Stimulated activated memory B cell treated with anti-CD40 and anti-IgM and Interleukin-4, amounts not matched to agents 10 μg/mL and 1 μg/mL and 100 μg/mL, for 72 hours (primary cell): ENCODE data around the gene TRMO.
A peak's percentile ranks its signal among the peaks of the same experiment; 100 is the strongest.

Source experiments
- ATAC-seq: fragments of 150-1000 bp; cut with Tn5 transposase; 2 replicates; pipeline ENCODE4 v1.10.0; 2021
- H3K27ac Mint-ChIP-seq: one replicate; pipeline ENCODE4 v1.8.0; 2022; ENCODE audit warnings: mild to moderate bottlenecking, mixed read lengths
- H3K27me3 Mint-ChIP-seq: one replicate; pipeline ENCODE4 v1.8.0; 2022; ENCODE audit warnings: mixed read lengths
- H3K36me3 Mint-ChIP-seq: one replicate; pipeline ENCODE4 v1.8.0; 2022; ENCODE audit warnings: mixed read lengths
- H3K4me1 Mint-ChIP-seq: one replicate; pipeline ENCODE4 v1.8.0; 2022; ENCODE audit warnings: mixed read lengths
- H3K4me3 Mint-ChIP-seq: one replicate; pipeline ENCODE4 v1.8.0; 2022; ENCODE audit warnings: mild to moderate bottlenecking, moderate library complexity, mixed read lengths
- H3K9me3 Mint-ChIP-seq: one replicate; pipeline ENCODE4 v1.8.0; 2022; ENCODE audit warnings: mixed read lengths

The TRMO gene

DNA sequence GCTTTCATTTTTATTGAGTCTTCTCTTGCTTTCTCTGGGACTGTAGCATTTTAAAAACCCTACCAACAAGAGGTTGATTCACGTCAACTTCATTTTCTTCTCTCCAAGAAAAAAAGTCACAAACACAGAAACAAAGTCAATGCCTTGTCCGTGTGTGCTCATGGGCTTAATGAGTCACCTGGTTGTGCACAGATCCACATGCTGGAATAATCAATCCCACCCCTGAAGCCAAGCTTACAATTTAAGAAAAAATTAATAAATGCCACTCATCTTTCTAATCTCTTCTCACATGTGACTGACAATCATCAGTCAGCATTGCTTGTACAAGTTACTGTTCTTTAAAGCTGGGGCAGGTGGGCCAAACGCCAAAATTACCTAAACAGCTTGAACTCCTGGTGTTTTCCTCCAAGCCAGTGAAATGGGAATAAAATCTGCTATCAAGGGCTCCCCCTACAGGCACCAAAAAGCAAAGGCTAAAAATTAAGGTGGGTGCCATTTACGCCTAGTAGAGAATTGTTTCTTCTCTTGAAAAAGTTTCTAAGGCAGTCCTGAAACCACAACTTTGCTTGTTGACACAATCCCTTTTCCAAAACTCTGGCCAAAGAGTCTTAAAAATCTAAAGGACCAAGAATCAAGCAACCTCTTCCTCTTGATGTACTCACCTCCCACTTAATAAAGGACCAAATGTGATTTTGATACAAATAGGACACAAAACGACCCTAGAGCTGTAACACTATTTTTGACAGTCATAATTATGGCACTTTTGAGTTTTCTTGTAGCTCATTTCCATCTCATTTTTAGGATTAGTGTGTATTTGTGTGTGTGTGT, 21.3 kb downstream of the TRMO start:
- no peak for ATAC-seq
- peaks cover 30% of the 10 kb centered on the region for H3K36me3 Mint-ChIP-seq
- H3K27me3 Mint-ChIP-seq, result no peaks in the 10 kb centered on the region
- no peak overlapping the region for H3K4me3 Mint-ChIP-seq
- H3K4me1 Mint-ChIP-seq, result peaks cover 19% of the 10 kb centered on the region
- no peak overlapping the region for H3K27ac Mint-ChIP-seq
- no peaks in the 10 kb centered on the region for H3K9me3 Mint-ChIP-seq

DNA sequence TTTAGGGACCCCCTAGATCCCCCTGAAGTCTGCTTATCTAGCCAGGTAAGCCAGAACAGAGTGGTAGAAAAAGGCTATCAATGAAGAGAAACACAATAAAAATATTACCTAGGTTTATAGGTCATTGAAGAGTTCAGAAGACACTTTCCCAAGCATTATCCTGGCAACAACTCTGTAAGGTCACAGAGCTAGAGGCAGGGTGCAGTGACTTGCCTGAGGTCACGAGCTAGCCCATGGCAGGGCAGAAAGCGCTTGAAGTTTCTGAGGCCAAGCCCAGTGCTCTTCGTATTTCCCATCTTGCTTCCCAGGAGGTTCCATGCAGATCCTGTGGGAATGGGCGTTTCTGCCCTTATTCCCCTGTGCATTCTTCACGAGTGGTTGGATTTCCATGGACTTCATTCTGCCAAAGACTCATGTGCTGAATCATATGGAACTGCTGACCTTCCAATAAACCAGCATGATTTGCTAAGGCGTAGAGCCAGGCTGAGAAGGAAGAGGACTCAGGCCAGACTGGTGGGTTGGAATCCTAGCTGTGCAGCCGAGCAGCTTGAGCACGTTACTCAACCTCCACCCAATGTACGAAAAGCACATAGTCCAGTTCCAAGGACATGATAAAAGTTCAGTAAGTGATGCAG, 22.1 kb downstream of the TRMO start:
- no peak for ATAC-seq
- Mint-ChIP-seq H3K4me3 (no peak overlapping the region), H3K4me1 (peaks cover 12% of the 10 kb centered on the region), H3K36me3 (peaks cover 37% of the 10 kb centered on the region), H3K27ac (no peak overlapping the region), H3K9me3 (peaks cover 2% of the 10 kb centered on the region), H3K27me3 (no peaks in the 10 kb centered on the region)

DNA sequence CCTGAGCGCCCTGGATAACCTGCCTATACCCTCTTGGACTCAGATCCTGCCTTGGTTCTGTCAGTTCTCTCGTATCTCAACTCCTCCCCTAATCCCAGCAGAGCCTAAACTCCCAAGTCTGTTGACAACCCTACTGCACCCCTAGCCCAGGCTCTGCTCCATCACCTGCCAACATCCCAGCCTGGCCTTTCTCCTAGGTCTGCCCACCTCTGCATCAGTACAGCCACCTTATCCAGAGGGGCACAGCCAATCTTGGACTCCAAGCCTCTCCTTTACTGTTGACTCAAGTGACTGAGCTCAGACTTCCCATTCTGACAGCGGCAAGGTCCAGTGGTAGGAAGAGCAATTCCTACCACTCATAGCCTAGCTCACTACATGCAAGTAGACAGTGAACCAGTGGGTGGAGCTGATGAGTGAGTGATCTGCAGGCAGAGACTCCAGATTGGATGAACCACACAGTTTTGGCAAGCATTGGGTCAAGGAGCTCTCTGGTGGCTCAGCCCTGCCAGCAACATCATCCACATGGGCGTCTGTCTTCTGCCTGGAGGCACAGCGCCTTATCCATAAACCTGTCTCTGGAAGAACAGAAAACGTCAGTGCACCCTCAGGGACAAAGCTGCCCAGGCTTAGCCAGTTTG, 26.5 kb downstream of the TRMO start:
- Mint-ChIP-seq H3K4me1 (peaks cover 2% of the 10 kb centered on the region), H3K4me3 (no peak overlapping the region), H3K27ac (no peak overlapping the region), H3K36me3 (peaks cover 54% of the 10 kb centered on the region), H3K9me3 (peaks cover 12% of the 10 kb centered on the region), H3K27me3 (no peaks in the 10 kb centered on the region)
- no peak for ATAC-seq

DNA sequence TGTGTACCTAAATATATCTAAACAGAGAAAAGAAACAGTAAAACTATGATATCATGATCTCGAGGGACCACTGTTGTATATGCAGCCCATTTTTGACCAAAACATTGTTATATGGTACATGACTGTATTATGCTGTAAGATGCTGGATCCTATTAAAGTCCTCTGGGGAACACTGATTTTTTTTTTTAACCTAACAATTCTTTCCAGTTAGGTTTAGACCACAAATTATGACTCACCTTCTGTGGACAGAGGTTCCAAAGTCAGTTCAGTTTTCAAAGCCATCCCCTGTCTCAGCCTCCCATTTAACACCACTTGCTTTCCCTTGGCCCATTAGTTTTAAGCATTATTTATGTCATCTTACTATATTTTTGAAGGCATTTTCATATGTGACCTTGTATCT, 27.1 kb downstream of the TRMO start:
- no peak overlapping the region for H3K27ac Mint-ChIP-seq
- peaks cover 50% of the 10 kb centered on the region for H3K36me3 Mint-ChIP-seq
- H3K4me1 Mint-ChIP-seq, result no peaks in the 10 kb centered on the region
- ATAC-seq, result no peak
- no peaks in the 10 kb centered on the region for H3K27me3 Mint-ChIP-seq
- H3K4me3 Mint-ChIP-seq, result no peak overlapping the region
- H3K9me3 Mint-ChIP-seq, result peaks cover 12% of the 10 kb centered on the region

DNA sequence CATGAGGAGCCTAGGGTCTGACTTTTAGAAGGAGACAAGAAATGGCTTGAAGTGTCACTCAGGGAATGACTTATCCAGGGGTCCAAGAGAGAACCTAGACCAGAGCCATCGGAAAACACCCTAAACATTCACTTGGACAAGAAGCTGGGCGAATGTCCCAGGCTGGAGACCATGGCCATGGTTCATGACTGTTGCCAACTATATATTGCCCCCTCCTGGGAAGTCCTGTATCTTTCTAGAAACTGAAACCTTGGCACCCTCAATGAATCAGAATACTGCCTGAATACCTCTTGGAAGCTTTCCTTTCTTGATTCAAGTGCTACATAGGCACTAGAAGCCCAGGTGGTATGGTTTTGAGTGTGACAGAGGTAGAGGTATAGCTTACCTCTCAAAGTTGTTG, 29.9 kb downstream of the TRMO start:
- Mint-ChIP-seq H3K4me3 (no peak overlapping the region), H3K27ac (no peak overlapping the region), H3K27me3 (no peaks in the 10 kb centered on the region), H3K9me3 (peaks cover 12% of the 10 kb centered on the region), H3K4me1 (no peaks in the 10 kb centered on the region), H3K36me3 (peaks cover 46% of the 10 kb centered on the region)
- no peak for ATAC-seq

- Mint-ChIP-seq H3K27me3 (no peaks in the 10 kb centered on the region), H3K27ac (no peak overlapping the region), H3K4me3 (no peak overlapping the region), H3K4me1 (no peaks in the 10 kb centered on the region), H3K9me3 (peaks cover 12% of the 10 kb centered on the region), H3K36me3 (peaks cover 40% of the 10 kb centered on the region)
- no peak for ATAC-seq
Measured at GRCh38 chr9:97891736-97892135, 30.6 kb downstream of the TRMO start.

GRCh38 chr9:97889941-97890887, 32.1 kb downstream of the TRMO start:
- H3K4me1 Mint-ChIP-seq, result no peaks in the 10 kb centered on the region
- H3K4me3 Mint-ChIP-seq, result no peak overlapping the region
- no peaks in the 10 kb centered on the region for H3K27me3 Mint-ChIP-seq
- H3K27ac Mint-ChIP-seq, result no peak overlapping the region
- H3K9me3 Mint-ChIP-seq, result peaks cover 9% of the 10 kb centered on the region
- peaks cover 29% of the 10 kb centered on the region for H3K36me3 Mint-ChIP-seq
- ATAC-seq, result no peak

- H3K9me3 Mint-ChIP-seq, result no peaks in the 10 kb centered on the region
- H3K27ac Mint-ChIP-seq, result no peak overlapping the region
- ATAC-seq, result no peak
- no peak overlapping the region for H3K4me3 Mint-ChIP-seq
- H3K27me3 Mint-ChIP-seq, result no peaks in the 10 kb centered on the region
- H3K4me1 Mint-ChIP-seq, result no peaks in the 10 kb centered on the region
- peaks cover 12% of the 10 kb centered on the region for H3K36me3 Mint-ChIP-seq
Measured at GRCh38 chr9:97880336-97880735, 42.0 kb downstream of the TRMO start.

DNA sequence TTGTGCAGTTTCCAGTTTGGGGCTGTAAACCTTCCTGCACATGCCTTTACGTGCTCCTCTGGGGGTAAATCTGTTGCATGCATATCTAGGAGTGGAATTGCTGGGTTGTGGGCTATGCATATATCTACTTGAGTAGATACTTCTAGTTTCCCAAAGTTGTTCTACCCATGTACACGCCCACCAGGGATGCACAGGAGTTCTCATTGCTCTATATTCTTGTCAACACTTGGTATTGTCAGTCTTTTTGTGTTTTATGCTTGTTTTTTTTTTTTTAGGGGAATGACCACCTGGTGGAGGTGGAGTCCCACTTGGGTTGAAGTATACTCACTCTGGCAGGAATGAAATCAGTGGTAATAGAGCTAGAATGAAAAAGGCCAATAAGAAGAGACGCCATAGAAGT, 46.2 kb downstream of the TRMO start:
- H3K9me3 Mint-ChIP-seq, result no peaks in the 10 kb centered on the region
- no peak overlapping the region for H3K27ac Mint-ChIP-seq
- H3K36me3 Mint-ChIP-seq, result peaks cover 12% of the 10 kb centered on the region
- no peak for ATAC-seq
- H3K4me1 Mint-ChIP-seq, result peaks cover 6% of the 10 kb centered on the region
- no peaks in the 10 kb centered on the region for H3K27me3 Mint-ChIP-seq
- no peak overlapping the region for H3K4me3 Mint-ChIP-seq

DNA sequence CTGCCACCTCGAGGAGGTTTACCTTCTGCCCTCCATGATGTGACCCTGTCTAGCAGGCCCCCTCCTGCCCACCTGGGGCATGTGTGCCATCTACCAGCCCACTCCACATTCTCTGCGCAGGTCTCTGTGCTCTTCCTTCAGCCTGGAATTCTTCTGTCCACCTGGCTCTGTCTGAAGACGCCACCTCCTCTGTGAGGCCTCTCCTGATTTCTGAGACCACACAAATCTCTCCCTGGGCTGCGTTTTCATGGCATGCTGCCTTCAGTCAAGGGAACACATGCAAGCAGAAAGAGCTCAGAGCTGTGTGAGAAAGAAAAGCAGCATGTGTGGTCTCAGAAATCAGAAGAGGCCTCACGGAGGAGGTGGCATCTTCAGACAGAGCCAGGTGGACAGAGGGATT, 47.2 kb downstream of the TRMO start:
- Mint-ChIP-seq H3K36me3 (peaks cover 12% of the 10 kb centered on the region), H3K9me3 (no peaks in the 10 kb centered on the region), H3K4me1 (peaks cover 6% of the 10 kb centered on the region), H3K4me3 (no peak overlapping the region), H3K27ac (no peak overlapping the region), H3K27me3 (no peaks in the 10 kb centered on the region)
- ATAC-seq, result no peak

- Mint-ChIP-seq H3K4me3 (no peak overlapping the region), H3K27ac (no peak overlapping the region), H3K27me3 (no peaks in the 10 kb centered on the region), H3K4me1 (peaks cover 6% of the 10 kb centered on the region), H3K36me3 (peaks cover 12% of the 10 kb centered on the region), H3K9me3 (no peaks in the 10 kb centered on the region)
- ATAC-seq, result no peak
Measured at GRCh38 chr9:97874624-97875023, 47.7 kb downstream of the TRMO start.

DNA sequence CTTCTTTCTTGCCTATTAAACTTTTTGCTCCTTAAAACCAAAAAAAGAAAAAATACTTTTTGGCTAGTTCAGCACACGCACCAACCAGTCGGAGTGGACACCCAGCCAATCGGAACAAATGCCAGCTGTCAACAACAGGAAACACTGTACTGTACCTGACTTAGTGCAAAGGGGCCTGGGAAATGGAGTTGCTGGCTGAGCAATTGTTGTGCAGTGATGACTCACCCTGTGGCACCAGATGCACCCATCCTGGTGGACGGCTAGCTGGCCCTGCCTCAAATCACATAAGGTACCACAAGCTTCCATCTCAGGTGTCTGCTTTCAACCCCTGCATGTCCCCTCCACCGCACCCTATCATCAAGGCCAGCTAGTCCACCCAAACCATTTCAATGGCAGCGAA, 48.4 kb downstream of the TRMO start:
- Mint-ChIP-seq H3K36me3 (peaks cover 17% of the 10 kb centered on the region), H3K4me3 (no peak overlapping the region), H3K4me1 (peaks cover 6% of the 10 kb centered on the region), H3K27ac (no peak overlapping the region), H3K9me3 (no peaks in the 10 kb centered on the region), H3K27me3 (no peaks in the 10 kb centered on the region)
- ATAC-seq, result no peak

DNA sequence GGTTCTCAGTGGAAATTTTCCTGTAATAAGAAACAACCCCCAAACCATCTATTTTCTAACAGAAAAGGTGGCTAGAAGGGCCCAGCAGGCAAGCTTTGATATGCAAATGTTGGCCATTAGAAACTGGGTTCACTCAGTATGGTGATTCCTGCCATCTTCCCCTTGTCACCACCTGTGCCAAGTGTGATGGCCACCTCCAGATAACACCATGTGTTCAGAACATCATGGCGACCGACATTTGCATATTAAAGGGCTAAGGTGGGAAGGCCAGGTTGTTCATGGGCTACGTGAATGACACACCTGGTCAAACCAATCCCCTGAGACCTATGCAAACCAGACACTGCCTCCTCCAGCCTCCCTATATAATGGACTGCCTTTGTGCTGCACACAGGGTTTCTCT, 48.9 kb downstream of the TRMO start:
- H3K4me3 Mint-ChIP-seq, result no peak overlapping the region
- peaks cover 6% of the 10 kb centered on the region for H3K4me1 Mint-ChIP-seq
- ATAC-seq, result no peak
- H3K36me3 Mint-ChIP-seq, result peaks cover 17% of the 10 kb centered on the region
- H3K27ac Mint-ChIP-seq, result no peak overlapping the region
- H3K9me3 Mint-ChIP-seq, result no peaks in the 10 kb centered on the region
- H3K27me3 Mint-ChIP-seq, result no peaks in the 10 kb centered on the region

- no peak overlapping the region for H3K4me3 Mint-ChIP-seq
- no peak overlapping the region for H3K27ac Mint-ChIP-seq
- ATAC-seq, result no peak
- H3K9me3 Mint-ChIP-seq, result peaks cover 16% of the 10 kb centered on the region
- peaks cover 29% of the 10 kb centered on the region for H3K36me3 Mint-ChIP-seq
- peaks cover 13% of the 10 kb centered on the region for H3K4me1 Mint-ChIP-seq
- H3K27me3 Mint-ChIP-seq, result no peaks in the 10 kb centered on the region
Measured at GRCh38 chr9:97868859-97869258, 53.4 kb downstream of the TRMO start.

GRCh38 chr9:97866848-97867247, 55.5 kb downstream of the TRMO start:
- peaks cover 10% of the 10 kb centered on the region for H3K4me1 Mint-ChIP-seq
- H3K36me3 Mint-ChIP-seq, result peaks cover 29% of the 10 kb centered on the region
- peak; percentile 67 for ATAC-seq
- no peak overlapping the region for H3K27ac Mint-ChIP-seq
- H3K9me3 Mint-ChIP-seq, result peaks cover 16% of the 10 kb centered on the region
- peaks cover 10% of the 10 kb centered on the region for H3K27me3 Mint-ChIP-seq
- no peak overlapping the region for H3K4me3 Mint-ChIP-seq
